Adrenal gland (tissue), 5 donors: ENCODE measurements around the gene BMPR1B.

Experiments
- POLR2A ChIP-seq, 2 donors: fragments of 450-650 bp; IDR thresholded peaks; one replicate each; pipeline ENCODE4 v1.6.1; 2017; ENCODE audit warnings: antibody characterized with exemption in 2 of 2, mild to moderate bottlenecking in 2 of 2, moderate library complexity in 1 of 2
- TF ChIP-seq, protein P1 (sequence below), 6 experiments: fragments of 450-650 bp in 4 of 6; fragments of 200-600 bp in 2 of 6; sonication (generic) in 1 of 6; IDR thresholded peaks; 1 replicate in 5 of 6; 2 replicates in 1 of 6; pipeline versions ENCODE4 v1.5.1 to v1.8.0; 2016 to 2021; ENCODE audit warnings: antibody characterized with exemption in 6 of 6, mild to moderate bottlenecking in 2 of 6, moderate library complexity in 1 of 6
- donor health status: DM: no; HTN: no; CAD: no.

DNA sequence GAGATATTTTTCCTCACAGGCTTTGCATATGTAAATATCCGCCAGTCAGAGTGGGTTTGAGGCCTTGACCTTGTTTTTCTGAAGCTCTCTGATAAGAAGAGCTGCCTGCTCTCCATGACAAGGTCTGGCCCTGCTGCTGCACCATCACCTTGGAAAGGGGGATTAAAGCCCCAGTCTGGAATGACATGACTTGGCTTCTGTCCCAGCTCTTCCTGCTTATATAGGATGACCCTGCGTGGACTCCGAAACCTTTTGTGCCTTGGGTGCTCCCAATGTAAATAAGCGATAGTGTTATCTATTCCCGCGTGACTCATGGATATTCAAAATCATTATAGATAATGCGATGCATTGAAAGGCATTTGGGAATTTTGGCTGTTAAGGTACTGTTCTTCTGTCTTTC lies 139.3 kb downstream of the BMPR1B start:
- no peak for TF ChIP-seq POLR2A (IDR thresholded peaks at IDR 0.05)
- TF ChIP-seq, protein P1, sequence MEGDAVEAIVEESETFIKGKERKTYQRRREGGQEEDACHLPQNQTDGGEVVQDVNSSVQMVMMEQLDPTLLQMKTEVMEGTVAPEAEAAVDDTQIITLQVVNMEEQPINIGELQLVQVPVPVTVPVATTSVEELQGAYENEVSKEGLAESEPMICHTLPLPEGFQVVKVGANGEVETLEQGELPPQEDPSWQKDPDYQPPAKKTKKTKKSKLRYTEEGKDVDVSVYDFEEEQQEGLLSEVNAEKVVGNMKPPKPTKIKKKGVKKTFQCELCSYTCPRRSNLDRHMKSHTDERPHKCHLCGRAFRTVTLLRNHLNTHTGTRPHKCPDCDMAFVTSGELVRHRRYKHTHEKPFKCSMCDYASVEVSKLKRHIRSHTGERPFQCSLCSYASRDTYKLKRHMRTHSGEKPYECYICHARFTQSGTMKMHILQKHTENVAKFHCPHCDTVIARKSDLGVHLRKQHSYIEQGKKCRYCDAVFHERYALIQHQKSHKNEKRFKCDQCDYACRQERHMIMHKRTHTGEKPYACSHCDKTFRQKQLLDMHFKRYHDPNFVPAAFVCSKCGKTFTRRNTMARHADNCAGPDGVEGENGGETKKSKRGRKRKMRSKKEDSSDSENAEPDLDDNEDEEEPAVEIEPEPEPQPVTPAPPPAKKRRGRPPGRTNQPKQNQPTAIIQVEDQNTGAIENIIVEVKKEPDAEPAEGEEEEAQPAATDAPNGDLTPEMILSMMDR (IDR thresholded peaks at IDR 0.05) = no peak
